Activated T-cell treated with anti-CD3 and anti-CD28 coated beads for 1 hour (primary cell): ENCODE data around the gene ZNF557.

Source experiments
- DNase-seq: peaks from one replicate; pipeline ENCODE4 v3.0.0-alpha.2; 2020; ENCODE audit warnings: low read depth

Gene ZNF557

GRCh38 chr19:7126132-7126531 lies 56.6 kb downstream of the ZNF557 start:
- no peak for DNase-seq

- DNase-seq: no peak
These were observed 60.5 kb downstream of the ZNF557 start for GRCh38 chr19:7130043-7130442.

- DNase-seq: no peak
These were observed 62.6 kb downstream of the ZNF557 start for GRCh38 chr19:7132054-7132453.

GRCh38 chr19:7137120-7137519 lies 67.6 kb downstream of the ZNF557 start:
- no peak for DNase-seq
